HG03432 (cell line): ENCODE measurements around the gene KIF26B.

Experiments used
- ATAC-seq: cut with Tn5 transposase; IDR thresholded peaks from one replicate; pipeline ENCODE4 v1.9.1; 2021; ENCODE audit warnings: mild to moderate bottlenecking, moderate library complexity; ENCODE audit not compliant: unreplicated experiment

Gene KIF26B

GRCh38 chr1:245484176-245484575, 329.4 kb downstream of the KIF26B start:
- ATAC-seq = no peak

- ATAC-seq = no peak
Measured at GRCh38 chr1:245485996-245486395, 331.2 kb downstream of the KIF26B start.

- no peak for ATAC-seq
Measured at GRCh38 chr1:245486775-245487470, 332.1 kb downstream of the KIF26B start.

GRCh38 chr1:245488346-245489129, 333.8 kb downstream of the KIF26B start:
- no peak for ATAC-seq

GRCh38 chr1:245489838-245490237, 335.1 kb downstream of the KIF26B start:
- no peak for ATAC-seq

GRCh38 chr1:245493029-245493428, 338.2 kb downstream of the KIF26B start:
- ATAC-seq = no peak

- ATAC-seq = no peak
Measured at GRCh38 chr1:245495681-245496080, 340.9 kb downstream of the KIF26B start.

- no peak for ATAC-seq
Measured at GRCh38 chr1:245500546-245500945, 345.8 kb downstream of the KIF26B start.

GRCh38 chr1:245501633-245502032, 346.8 kb downstream of the KIF26B start:
- ATAC-seq = no peak

GRCh38 chr1:245503548-245503947, 348.8 kb downstream of the KIF26B start:
- ATAC-seq = no peak

- ATAC-seq = no peak
Measured at GRCh38 chr1:245510144-245510543, 355.4 kb downstream of the KIF26B start.

GRCh38 chr1:245512181-245512888, 357.6 kb downstream of the KIF26B start:
- no peak for ATAC-seq

- no peak for ATAC-seq
Measured at GRCh38 chr1:245512980-245513578, 358.3 kb downstream of the KIF26B start.

- ATAC-seq = no peak
Measured at GRCh38 chr1:245516284-245516759, 361.5 kb downstream of the KIF26B start.

GRCh38 chr1:245520611-245521010, 365.8 kb downstream of the KIF26B start:
- ATAC-seq = no peak

GRCh38 chr1:245526141-245526540, 371.4 kb downstream of the KIF26B start:
- ATAC-seq = no peak

- no peak for ATAC-seq
Measured at GRCh38 chr1:245528258-245528635, 373.5 kb downstream of the KIF26B start.

- ATAC-seq = no peak
Measured at GRCh38 chr1:245530937-245531336, 376.2 kb downstream of the KIF26B start.

GRCh38 chr1:245537992-245538391, 383.2 kb downstream of the KIF26B start:
- no peak for ATAC-seq

- ATAC-seq = no peak
Measured at GRCh38 chr1:245538671-245539070, 383.9 kb downstream of the KIF26B start.

- ATAC-seq = no peak
Measured at GRCh38 chr1:245541369-245541768, 386.6 kb downstream of the KIF26B start.
